B cell (primary cell): ENCODE results near the gene CYTL1.

Experiments
- CTCF ChIP-seq: fragments of 200-600 bp; IDR thresholded peaks from one replicate; pipeline ENCODE4 v1.8.0; 2022; ENCODE audit warnings: antibody characterized with exemption, mild to moderate bottlenecking
- EZH2 ChIP-seq: IDR thresholded peaks from 2 replicates; pipeline ENCODE4 v1.6.1; 2012; ENCODE audit warnings: borderline replicate concordance, low read depth, mild to moderate bottlenecking, moderate library complexity, low read length; ENCODE audit not compliant: insufficient read depth, poor library complexity, severe bottlenecking

GRCh38 chr4:4968161-4968725, 51.0 kb downstream of the CYTL1 start:
- TF ChIP-seq CTCF (no peak), EZH2 (no peak)
